Pancreas (tissue), 10 donors: Measurements from ENCODE around the gene CCDC181. TPM values are rescaled to one million over a fixed set of nuclear protein-coding genes. Genes with fewer than 3 reads are reported as not detected.
A peak's percentile ranks its signal among the peaks of the same experiment; 100 is the strongest.
"Not testable (repeated sequence)": the region's sequence is repeated elsewhere in the genome, so short reads cannot be mapped to it uniquely, and the experiment has no call there.

Source experiments
- ATAC-seq, 4 donors: fragments of 200-7000 bp; cut with Tn5 transposase; one replicate each; pipeline versions ENCODE4 v1.8.0 to v1.9.1; 2020; ENCODE audit warnings: mild to moderate bottlenecking in 4 of 4, moderate library complexity in 4 of 4
- DNase-seq, 6 donors: peaks; one replicate each; pipeline ENCODE4 v3.0.0-alpha.2; 2020
- FAIRE-seq: peaks from 2 replicates; lab custom pipeline; 2012; peaks lifted over from hg19 to GRCh38; lab: Jason Lieb, UNC
- H3K27ac ChIP-seq, 4 donors: fragments of 200-600 bp; sonication (generic); 1 replicate in 3 of 4; 2 replicates in 1 of 4; pipeline versions ENCODE4 v1.5.0 to v1.8.0; 2020
- H3K27me3 ChIP-seq, 4 donors: fragments of 200-600 bp; one replicate each; pipeline ENCODE4 v1.8.0; 2021
- H3K36me3 ChIP-seq, 3 donors: fragments of 200-600 bp; sonication (generic) in 1 of 3; one replicate each; pipeline versions ENCODE4 v1.5.0 to v1.8.0; 2020 to 2021
- H3K4me1 ChIP-seq, 3 donors: fragments of 200-600 bp; one replicate each; pipeline ENCODE4 v1.8.0; 2021
- H3K4me3 ChIP-seq, 4 donors: fragments of 200-600 bp; sonication (generic) in 2 of 4; one replicate each; pipeline versions ENCODE4 v1.5.0 to v1.8.0; 2020 to 2021
- H3K9me3 ChIP-seq, 4 donors: fragments of 200-600 bp; one replicate each; pipeline ENCODE4 v1.8.0; 2021
- CTCF ChIP-seq, 4 donors: fragments of 200-600 bp; sonication (generic) in 3 of 4; IDR thresholded peaks; one replicate each; pipeline versions ENCODE4 v1.5.0 to v1.8.0; 2021; ENCODE audit warnings: antibody characterized with exemption in 4 of 4
- WGBS, 2 donors: extraction: QIAGEN DNeasy Blood & Tissue Kit; methylation state at CpG; one replicate each; pipeline ENCODE4 v1.1.7; 2013; 5-methylcytosine and 5-hydroxymethylcytosine counted together
- intact Hi-C, 3 donors: fragments of 100-400 bp; cut with DNase I; formaldehyde crosslinking; loops; one replicate each; pipeline versions ENCODE4 v1.11.1 to v1.14.2; 2022
- polyA plus RNA-seq, 2 donors: library from polyadenylated mRNA; stranded (reverse); fragments of 200-250 nt; gene quantifications; one replicate each; pipeline ENCODE4 v1.2.3, GENCODE V29; 2013
- total RNA-seq, 6 donors: library from RNA; stranded (reverse); fragmentation: NEBNext Ultra II Directional in 4 of 6; extraction: Animal tissue kit (Norgen Biotek cat#: 25700) in 4 of 6; gene quantifications; one replicate each; pipeline versions ENCODE4 v1.2.1 to v1.2.4, GENCODE V29; 2021 to 2023
- donor health status: healthy with polysubstance abuse.
- donor health status: DM: no; HTN: no; CAD: no; lungs with moderate emphysema.
- donor health status: DM: no; HTN: no; CAD: no.
- donor health status: control.
- donor health status: control.
- donor health status: Bipolar disorder and iron deficiency.
- donor health status: DM: yes; HTN: yes; CAD: no.
- donor health status: DM: no; HTN: no; CAD: no.
- donor health status: DM: no; HTN: no; CAD: no.
- donor health status: DM: yes; HTN: yes; CAD: no.

Gene CCDC181
- total and polyA plus RNA-seq, 8 donors, result 0.65 to 4.3 (median 1.3) TPM

- Histone ChIP-seq H3K4me1 (no peaks in the 10 kb centered on the region), H3K9me3 (no peaks in the 10 kb centered on the region), H3K4me3 (no peak overlapping the region), H3K27ac (no peak overlapping the region), H3K27me3 (no peaks in the 10 kb centered on the region), H3K36me3 (no peaks in the 10 kb centered on the region)
- FAIRE-seq (no peak), ATAC-seq (no peak), DNase-seq (no peak)
- 81 to 90% methylated on average over 2 of the region's 2 CpGs for WGBS, 2 donors
- TF ChIP-seq CTCF (IDR thresholded peaks at IDR 0.05), result no peak
- intact Hi-C loops, result no loop called here
These were observed 12.3 kb downstream of the CCDC181 start for GRCh38 chr1:169414952-169415351.

GRCh38 chr1:169408340-169408739, 18.9 kb downstream of the CCDC181 start:
- H3K4me1 ChIP-seq, H3K9me3 ChIP-seq, H3K4me3 ChIP-seq, ATAC-seq, H3K27ac ChIP-seq, H3K27me3 ChIP-seq, H3K36me3 ChIP-seq, FAIRE-seq, intact Hi-C loops: not testable (repeated sequence)
- 92% methylated on average over 5 of the region's 5 CpGs for WGBS, 2 donors
- DNase-seq, result peak in 1 of 6 donors; percentile 24

GRCh38 chr1:169402578-169402977, 24.7 kb downstream of the CCDC181 start:
- FAIRE-seq, ATAC-seq, H3K4me3 ChIP-seq, H3K36me3 ChIP-seq, H3K27ac ChIP-seq, H3K27me3 ChIP-seq, intact Hi-C loops, H3K9me3 ChIP-seq, DNase-seq, H3K4me1 ChIP-seq: not testable (repeated sequence)
- WGBS, 2 donors, result 82 to 100% methylated on average over 1 of the region's 1 CpG

GRCh38 chr1:169395955-169396354, 31.3 kb downstream of the CCDC181 start:
- Histone ChIP-seq H3K4me3 (no peak overlapping the region), H3K27me3 (no peaks in the 10 kb centered on the region), H3K27ac (no peak overlapping the region), H3K9me3 (no peaks in the 10 kb centered on the region), H3K4me1 (no peaks in the 10 kb centered on the region), H3K36me3 (peaks cover 0 to 9% (median 0%) of the 10 kb centered on the region in 3 donors)
- WGBS, 2 donors, result 96 to 98% methylated on average over 3 of the region's 3 CpGs
- DNase-seq, result no peak
- FAIRE-seq, result no peak
- intact Hi-C loops, result no loop called here
- no peak for TF ChIP-seq CTCF (IDR thresholded peaks at IDR 0.05)
- ATAC-seq, result no peak

- DNase-seq (no peak), FAIRE-seq (no peak), ATAC-seq (no peak)
- TF ChIP-seq CTCF (IDR thresholded peaks at IDR 0.05), result no peak
- WGBS, 2 donors, result 92 to 98% methylated on average over 1 of the region's 1 CpG
- Histone ChIP-seq H3K36me3 (peaks cover 0 to 20% (median 4%) of the 10 kb centered on the region in 3 donors), H3K27ac (no peak overlapping the region), H3K4me1 (no peaks in the 10 kb centered on the region), H3K27me3 (no peaks in the 10 kb centered on the region), H3K4me3 (no peak overlapping the region), H3K9me3 (no peaks in the 10 kb centered on the region)
- intact Hi-C loops, result no loop called here
These were observed 34.9 kb downstream of the CCDC181 start for GRCh38 chr1:169392406-169392805.

GRCh38 chr1:169390303-169390702, 37.0 kb downstream of the CCDC181 start:
- no peaks in the 10 kb centered on the region for H3K27me3 ChIP-seq
- H3K9me3 ChIP-seq, result no peaks in the 10 kb centered on the region
- H3K4me1 ChIP-seq, result no peaks in the 10 kb centered on the region
- no peak overlapping the region for H3K27ac ChIP-seq
- ATAC-seq (no peak), DNase-seq (no peak), FAIRE-seq (no peak)
- no peak overlapping the region for H3K4me3 ChIP-seq
- peaks cover 0 to 24% (median 8%) of the 10 kb centered on the region in 3 donors for H3K36me3 ChIP-seq
- intact Hi-C loops, result no loop called here
- TF ChIP-seq CTCF (IDR thresholded peaks at IDR 0.05), result no peak
